ENCODE measurements around the gene KLF5.

KLF5 gene

DNA sequence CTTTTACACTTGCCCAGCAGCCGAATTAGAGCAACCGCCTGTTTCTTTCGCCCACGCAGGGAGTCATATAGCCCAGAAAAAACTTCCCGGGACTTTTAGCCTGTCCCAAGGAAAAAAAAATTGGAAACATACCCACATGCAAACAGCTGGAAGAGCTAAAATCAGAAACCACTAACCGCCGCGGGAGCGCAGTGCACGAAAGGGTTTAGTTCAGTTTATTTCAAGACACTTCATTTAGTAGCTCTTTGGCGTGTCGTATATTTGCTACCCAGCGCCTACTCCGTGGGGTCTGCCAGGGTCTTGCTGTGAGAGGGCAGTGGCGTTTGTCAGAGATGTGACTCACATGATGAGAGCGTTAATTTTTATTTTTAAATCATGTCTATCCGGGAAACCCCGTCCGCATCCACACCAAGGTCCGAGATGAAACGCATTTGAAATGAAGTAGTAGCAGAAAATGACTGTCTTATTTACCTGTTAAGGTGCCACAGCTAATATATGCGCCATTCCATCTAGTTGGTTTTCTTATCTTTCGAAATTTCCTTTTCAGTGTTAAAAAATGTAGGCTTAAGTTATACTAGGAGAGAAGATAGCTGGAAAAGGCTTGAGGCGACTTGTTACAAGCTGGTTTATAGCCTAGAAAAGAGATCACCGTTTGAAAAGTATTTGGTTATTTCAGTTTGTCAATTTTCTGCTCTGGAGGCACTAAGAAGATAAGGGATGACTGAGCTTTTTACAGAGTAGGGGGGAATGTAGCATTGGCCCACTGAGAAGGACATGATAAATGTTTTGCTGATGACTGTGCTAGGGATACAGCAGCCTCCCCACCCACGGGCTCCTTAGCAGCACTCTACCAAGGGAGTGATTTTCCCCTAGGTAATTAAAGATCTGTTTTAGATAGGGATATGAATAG is 1.7 kb downstream of the KLF5 start:
- DNase-seq = peak; percentile 80

DNA sequence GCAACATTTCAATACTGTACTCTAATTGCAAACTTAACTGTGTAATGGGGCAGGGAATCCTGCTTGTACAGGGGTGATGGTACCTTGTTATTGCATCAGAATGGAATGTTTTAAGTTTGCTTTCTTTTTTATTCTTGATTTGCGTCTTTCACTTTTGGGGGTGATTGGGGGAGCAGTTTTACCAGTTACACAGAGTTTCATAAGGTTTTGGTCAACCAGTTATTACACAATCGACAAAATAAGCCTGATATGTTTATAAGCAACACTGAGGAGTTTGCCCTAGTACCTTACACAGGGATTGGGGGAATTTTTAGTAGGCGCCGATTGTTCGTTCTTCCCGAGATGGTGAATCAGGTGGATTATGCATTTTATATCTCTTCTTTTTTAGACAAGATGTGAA is 2.7 kb downstream of the KLF5 start:
- no peak for DNase-seq

GRCh38 chr13:73061876-73062275 is 3.1 kb downstream of the KLF5 start:
- DNase-seq = no peak

DNA sequence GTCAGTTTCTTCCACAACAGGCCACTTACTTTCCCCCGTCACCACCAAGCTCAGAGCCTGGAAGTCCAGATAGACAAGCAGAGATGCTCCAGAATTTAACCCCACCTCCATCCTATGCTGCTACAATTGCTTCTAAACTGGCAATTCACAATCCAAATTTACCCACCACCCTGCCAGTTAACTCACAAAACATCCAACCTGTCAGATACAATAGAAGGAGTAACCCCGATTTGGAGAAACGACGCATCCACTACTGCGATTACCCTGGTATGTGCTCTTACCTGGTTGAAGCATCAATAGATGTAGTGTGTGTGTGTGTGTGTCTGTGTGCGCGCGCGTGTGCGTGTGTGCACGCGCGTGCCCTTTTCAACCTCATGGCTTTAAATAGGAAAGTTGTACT is 3.7 kb downstream of the KLF5 start:
- no peak for DNase-seq

DNA sequence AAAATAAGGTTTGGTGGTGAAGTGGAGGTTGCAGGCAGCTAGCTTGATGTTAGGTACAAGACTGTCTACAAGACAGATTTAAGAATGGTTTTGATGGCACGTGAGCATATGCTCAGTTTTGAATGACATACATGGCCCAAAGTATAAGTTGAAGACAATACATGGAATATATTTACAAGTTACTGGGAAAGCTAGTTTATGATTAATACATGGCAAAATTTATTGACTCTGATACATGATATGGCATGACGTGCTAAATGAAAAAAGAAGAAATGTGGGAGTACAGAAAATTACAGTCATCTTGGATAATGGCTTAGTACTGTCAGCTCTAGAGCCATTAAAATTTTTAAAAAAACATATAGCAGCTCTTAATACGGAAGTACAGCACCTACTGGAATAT is 4.4 kb downstream of the KLF5 start:
- DNase-seq = no peak

GRCh38 chr13:73065036-73065435 is 6.2 kb downstream of the KLF5 start:
- no peak for DNase-seq

- DNase-seq = no peak
Measured at GRCh38 chr13:73065665-73066340, 7.0 kb downstream of the KLF5 start.

DNA sequence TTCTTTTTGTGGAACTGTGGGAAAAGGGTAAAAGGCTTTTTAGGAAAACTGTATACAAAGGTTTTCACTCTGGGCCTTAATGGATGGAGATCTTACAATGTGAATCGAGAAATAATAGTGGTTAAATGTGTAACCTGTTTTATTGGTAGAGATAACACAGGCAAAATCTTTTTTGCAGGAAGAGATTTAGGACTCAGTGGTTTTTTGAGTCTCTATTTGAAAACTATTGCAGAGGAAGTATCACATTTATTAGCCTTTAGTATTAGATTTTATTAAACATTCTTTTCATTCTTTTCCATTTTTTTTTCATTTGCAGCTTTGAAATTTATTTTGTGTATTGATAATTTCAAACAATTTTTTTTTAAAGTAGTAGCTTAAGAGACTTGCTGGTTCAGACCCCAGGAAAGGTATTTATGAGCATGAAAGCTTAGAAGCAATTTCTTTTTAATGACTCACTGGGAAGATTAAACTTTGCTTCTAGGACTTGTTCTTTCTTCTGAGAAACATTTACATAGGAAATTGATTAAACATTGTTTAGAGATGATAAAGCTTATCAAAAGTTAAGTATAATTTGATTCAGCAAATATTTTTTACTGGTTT is 10.5 kb downstream of the KLF5 start:
- peak; percentile 24 for DNase-seq

- DNase-seq = no peak
Measured at GRCh38 chr13:73070451-73071098, 11.8 kb downstream of the KLF5 start.

GRCh38 chr13:73072239-73072900 is 13.6 kb downstream of the KLF5 start:
- no peak for DNase-seq

GRCh38 chr13:73073050-73073449 is 14.2 kb downstream of the KLF5 start:
- no peak for DNase-seq

DNA sequence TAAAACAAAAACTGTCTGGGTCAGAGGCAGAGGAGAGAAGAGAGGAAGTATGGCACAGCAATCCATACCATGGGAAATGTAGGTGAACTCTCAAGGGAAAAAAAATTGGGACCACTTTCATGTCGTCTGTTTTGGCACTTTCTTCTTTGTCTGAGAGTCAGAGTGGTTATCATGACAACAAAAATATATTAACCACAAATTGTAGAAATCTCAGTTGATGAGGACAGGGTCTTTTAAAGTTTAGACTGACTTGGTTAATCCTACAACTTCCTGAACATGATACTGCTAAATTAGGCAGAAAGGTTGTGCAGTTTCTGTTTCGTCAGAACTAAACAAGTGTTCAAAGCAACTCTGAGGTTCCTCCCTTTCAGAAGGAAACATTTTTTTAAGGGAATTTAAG is 15.2 kb downstream of the KLF5 start:
- no peak for DNase-seq

DNA sequence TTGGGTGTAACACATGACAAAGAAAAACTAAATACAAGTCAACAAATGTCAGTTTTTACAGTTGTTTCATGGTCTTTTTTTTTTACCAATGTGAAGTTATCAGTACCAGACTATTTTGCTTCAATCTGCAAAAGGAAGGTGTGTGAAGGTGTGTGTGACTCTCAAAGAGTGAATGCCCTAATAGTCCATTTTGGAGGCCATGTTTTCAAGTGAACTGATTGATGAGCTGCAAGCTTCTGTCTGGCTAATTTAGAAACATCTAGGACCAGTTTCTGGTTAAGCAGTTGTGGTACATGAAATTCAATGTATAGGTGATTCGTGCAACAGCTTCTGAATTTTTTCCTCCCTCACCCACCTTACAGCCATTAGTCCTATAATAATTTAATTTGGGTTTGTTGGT is 16.1 kb downstream of the KLF5 start:
- DNase-seq = no peak

DNA sequence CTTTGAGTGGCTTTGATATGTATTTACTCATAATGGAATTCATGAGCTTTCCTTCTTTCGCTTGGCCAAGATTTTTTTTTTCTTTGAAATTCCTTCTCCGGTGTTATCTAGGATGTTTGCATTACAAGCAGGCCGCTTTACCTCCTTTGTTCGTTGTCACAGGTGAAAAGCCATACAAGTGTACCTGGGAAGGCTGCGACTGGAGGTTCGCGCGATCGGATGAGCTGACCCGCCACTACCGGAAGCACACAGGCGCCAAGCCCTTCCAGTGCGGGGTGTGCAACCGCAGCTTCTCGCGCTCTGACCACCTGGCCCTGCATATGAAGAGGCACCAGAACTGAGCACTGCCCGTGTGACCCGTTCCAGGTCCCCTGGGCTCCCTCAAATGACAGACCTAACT is 16.7 kb downstream of the KLF5 start:
- no peak for DNase-seq

DNA sequence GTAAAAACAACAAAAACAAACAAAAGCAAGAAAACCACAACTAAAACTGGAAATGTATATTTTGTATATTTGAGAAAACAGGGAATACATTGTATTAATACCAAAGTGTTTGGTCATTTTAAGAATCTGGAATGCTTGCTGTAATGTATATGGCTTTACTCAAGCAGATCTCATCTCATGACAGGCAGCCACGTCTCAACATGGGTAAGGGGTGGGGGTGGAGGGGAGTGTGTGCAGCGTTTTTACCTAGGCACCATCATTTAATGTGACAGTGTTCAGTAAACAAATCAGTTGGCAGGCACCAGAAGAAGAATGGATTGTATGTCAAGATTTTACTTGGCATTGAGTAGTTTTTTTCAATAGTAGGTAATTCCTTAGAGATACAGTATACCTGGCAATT is 17.1 kb downstream of the KLF5 start:
- no peak for DNase-seq

- DNase-seq = no peak
Measured at GRCh38 chr13:73077865-73078264, 19.1 kb downstream of the KLF5 start.

- DNase-seq = no peak
Measured at GRCh38 chr13:73079359-73079758, 20.6 kb downstream of the KLF5 start.

DNA sequence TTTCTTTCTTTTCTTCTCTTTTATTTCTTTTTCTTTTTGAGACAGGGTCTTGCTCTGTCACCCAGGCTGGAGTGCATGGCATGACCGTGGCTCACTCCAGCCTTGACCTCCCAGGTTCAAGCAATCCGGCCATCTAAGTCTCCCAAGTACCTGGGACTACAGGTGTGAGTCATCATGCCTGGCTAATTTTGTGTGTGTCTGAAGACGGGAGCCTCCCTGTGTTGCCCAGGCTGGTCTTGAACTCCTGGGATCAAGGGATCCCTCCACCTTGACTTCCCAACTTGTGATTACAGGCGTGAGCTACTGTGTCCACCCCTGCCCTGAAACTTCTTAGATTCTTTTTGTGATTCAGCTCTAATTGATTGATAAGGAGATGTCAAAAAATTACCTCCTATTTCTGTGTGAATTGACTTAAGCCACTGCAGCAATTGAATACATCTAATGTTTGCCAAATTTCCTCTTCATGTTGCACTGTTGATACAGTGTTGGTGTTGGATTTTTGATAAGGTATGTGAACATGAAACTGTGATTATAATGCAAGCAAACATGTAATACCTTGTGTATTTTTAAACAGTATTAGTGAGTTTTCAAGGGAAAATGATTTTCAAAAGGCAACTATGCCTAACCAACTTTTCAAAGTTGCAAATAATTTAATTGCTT is 22.6 kb downstream of the KLF5 start:
- DNase-seq = no peak

DNA sequence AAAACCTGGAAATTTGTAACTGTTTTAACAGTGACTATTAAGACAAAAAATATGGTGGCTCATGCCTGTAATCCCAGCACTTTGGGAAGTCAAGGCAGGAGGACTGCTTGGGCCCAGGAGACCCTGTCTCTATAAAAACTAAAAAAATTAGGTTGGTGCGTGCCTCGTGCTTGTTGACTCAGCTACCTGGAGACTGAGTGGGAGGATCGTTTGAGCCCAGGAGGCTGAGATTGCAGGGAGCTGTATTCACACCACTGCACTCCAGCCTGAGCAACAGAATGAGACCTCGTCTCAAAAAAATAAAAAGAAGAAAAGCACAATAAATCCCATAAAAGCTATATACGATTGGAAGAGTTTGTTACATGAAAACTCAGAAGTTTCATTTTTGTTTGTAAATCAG is 23.7 kb downstream of the KLF5 start:
- DNase-seq = no peak

GRCh38 chr13:73082895-73083294 is 24.1 kb downstream of the KLF5 start:
- DNase-seq = no peak

GRCh38 chr13:73088332-73088935 is 29.6 kb downstream of the KLF5 start:
- DNase-seq = no peak

GRCh38 chr13:73089213-73089612 is 30.4 kb downstream of the KLF5 start:
- no peak for DNase-seq

Measured in fibroblast of skin of right quadriceps (primary cell).